ENCODE results near the gene SRSF12. TPM values are rescaled to one million over a fixed set of nuclear protein-coding genes. Genes with fewer than 3 reads are reported as not detected.

SRSF12 gene
- total RNA-seq, 1 experiment from 2014 or later: not detected

- Histone ChIP-seq H3K27ac (ENCODE audit: low read depth, low read length) (no peak overlapping the region), H3K4me2 (ENCODE audit: low read length) (no peak overlapping the region), H3K79me2 (ENCODE audit: insufficient read depth, low read length) (no peaks in the 10 kb centered on the region), H3K4me3 (replicated peaks in 1 of 2; ENCODE audit: low read depth in 1 of 2, low read length in 2 of 2) (no peak overlapping the region), H3K9ac (ENCODE audit: low read length) (no peak overlapping the region), H3K9me3 (ENCODE audit: control insufficient read depth in 1 of 2, insufficient read depth in 1 of 2, low read depth in 1 of 2, low read length in 2 of 2) (no peaks in the 10 kb centered on the region), H4K20me1 (ENCODE audit: insufficient read depth) (no peaks in the 10 kb centered on the region), H3K4me1 (ENCODE audit: control insufficient read depth in 1 of 2, insufficient read depth in 2 of 2, low read length in 2 of 2) (peaks cover 13 to 16% of the 10 kb centered on the region in 2 experiments), H3K9me2 (ENCODE audit: insufficient read depth) (no peaks in the 10 kb centered on the region), H2AFZ (ENCODE audit: low read depth, low read length, poor library complexity, severe bottlenecking) (no peak overlapping the region), H3K36me3 (ENCODE audit: control insufficient read depth in 1 of 2, insufficient read depth in 2 of 2, low read length in 2 of 2) (no peaks in the 10 kb centered on the region), H3K27me3 (ENCODE audit: insufficient read depth, low read length) (no peaks in the 10 kb centered on the region)
- ChIA-PET RAD21 (ENCODE audit: low non-redundant PET in 1 of 2, low total read pairs in 2 of 2, uncharacterized antibody in 2 of 2, unreplicated experiment in 2 of 2) (no interaction called here), POLR2A (interaction anchor here (1.7 kb wide), 1 partner anchor 9 kb away, joined by 6 read pairs; the partner anchor contains the start of gene PNRC1), CTCF (no interaction called here)
- intact Hi-C loops (cut with micrococcal nuclease): no loop called here
- no TSS peak for BruUV-seq (replicated peaks)
- no peak for TF ChIP-seq SIN3A (IDR thresholded peaks at IDR 0.05; ENCODE audit: low read depth)
- TF ChIP-seq CTCF (IDR thresholded peaks at IDR 0.05 in 2 of 3, conservative IDR thresholded peaks at IDR 0.05 in 1 of 3; ENCODE audit: borderline replicate concordance in 1 of 3, insufficient read depth in 1 of 3, low read depth in 2 of 3, low read length in 2 of 3): no peak
- DNase-seq (ENCODE audit: low read depth, low spot score): no peak
- no peak for ATAC-seq
These were observed 46.8 kb downstream of the SRSF12 start for GRCh38 chr6:89071036-89071435.

GRCh38 chr6:89069536-89070163, 48.2 kb downstream of the SRSF12 start:
- no peak for DNase-seq (ENCODE audit: low read depth, low spot score)

More at GRCh38 chr6:89069536-89070163, 48.2 kb downstream of the SRSF12 start:
- Histone ChIP-seq H3K9ac (ENCODE audit: low read length) (no peak overlapping the region), H3K36me3 (ENCODE audit: control insufficient read depth in 1 of 2, insufficient read depth in 2 of 2, low read length in 2 of 2) (no peaks in the 10 kb centered on the region), H3K4me1 (ENCODE audit: control insufficient read depth in 1 of 2, insufficient read depth in 2 of 2, low read length in 2 of 2) (peaks cover 13 to 16% of the 10 kb centered on the region in 2 experiments), H3K27me3 (ENCODE audit: insufficient read depth, low read length) (no peaks in the 10 kb centered on the region), H4K20me1 (ENCODE audit: insufficient read depth) (no peaks in the 10 kb centered on the region), H3K27ac (ENCODE audit: low read depth, low read length) (no peak overlapping the region), H3K9me2 (ENCODE audit: insufficient read depth) (no peaks in the 10 kb centered on the region), H3K9me3 (ENCODE audit: control insufficient read depth in 1 of 2, insufficient read depth in 1 of 2, low read depth in 1 of 2, low read length in 2 of 2) (no peaks in the 10 kb centered on the region), H2AFZ (ENCODE audit: low read depth, low read length, poor library complexity, severe bottlenecking) (no peak overlapping the region), H3K79me2 (ENCODE audit: insufficient read depth, low read length) (no peaks in the 10 kb centered on the region), H3K4me3 (replicated peaks in 1 of 2; ENCODE audit: low read depth in 1 of 2, low read length in 2 of 2) (no peak overlapping the region), H3K4me2 (ENCODE audit: low read length) (no peak overlapping the region)
- CTCF ChIA-PET: no interaction called here
- RAD21 ChIA-PET (ENCODE audit: low non-redundant PET in 1 of 2, low total read pairs in 2 of 2, uncharacterized antibody in 2 of 2, unreplicated experiment in 2 of 2): interaction anchor here (0.6 to 1.1 kb wide), 3 partner anchors 11 to 86 kb away, joined by 3 to 7 read pairs (median 5); partner anchors contain the start of gene PNRC1 (in 2 of the 2)
- intact Hi-C loops (cut with micrococcal nuclease): no loop called here
- ATAC-seq: peak; percentile 54; the same call in 1 of the 2 replicates
- BruUV-seq (replicated peaks): no TSS peak
- no peak for TF ChIP-seq MAX (IDR thresholded peaks at IDR 0.05)
- no peak for TF ChIP-seq ZNF274 (IDR thresholded peaks at IDR 0.05; ENCODE audit: low read depth, low read length)
- no peak for TF ChIP-seq REST (IDR thresholded peaks at IDR 0.05; ENCODE audit: low read depth)
- no peak for TF ChIP-seq SIN3A (IDR thresholded peaks at IDR 0.05; ENCODE audit: low read depth)
- no peak for TF ChIP-seq SP1 (IDR thresholded peaks at IDR 0.05; ENCODE audit: low read depth)
- TF ChIP-seq EZH2phosphoT487 (IDR thresholded peaks at IDR 0.05; ENCODE audit: borderline replicate concordance): no peak
- no peak for TF ChIP-seq EGR1 (IDR thresholded peaks at IDR 0.05; ENCODE audit: low read depth)
- POLR2A ChIA-PET: interaction anchor here (1.4 kb wide), 1 partner anchor 11 kb away, joined by 5 read pairs; the partner anchor contains the start of gene PNRC1
